NCI-H1694 treated with DMSO at 0.1 percent for 48 hours (cell line): ENCODE measurements around the gene AADACL2.
"Not testable (repeated sequence)": the region's sequence is repeated elsewhere in the genome, so short reads cannot be mapped to it uniquely, and the experiment has no call there.

Experiments used
- DNase-seq: peaks from one replicate; lab custom pipeline; 2025; lab: John Stamatoyannopoulos, UW

AADACL2 gene

DNA sequence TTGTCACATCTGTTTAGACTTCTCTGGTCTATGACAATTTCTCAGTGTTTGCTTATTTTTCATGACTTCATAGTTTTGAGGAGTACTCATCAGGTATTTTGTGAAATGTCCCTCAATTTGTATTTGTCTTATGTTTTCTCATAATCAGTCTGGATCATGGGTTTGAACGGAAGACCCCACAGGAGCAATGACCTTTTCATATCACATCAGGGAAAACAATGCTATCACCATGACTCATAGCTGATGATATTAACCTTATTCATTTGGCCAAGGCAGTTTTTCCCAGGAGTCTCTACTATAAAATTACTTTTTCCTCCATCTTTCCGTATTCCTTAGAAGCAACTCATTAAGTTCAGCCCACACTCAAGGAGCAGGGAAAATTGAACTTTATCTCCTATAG is 32.7 kb downstream of the AADACL2 start:
- no peak for DNase-seq

DNA sequence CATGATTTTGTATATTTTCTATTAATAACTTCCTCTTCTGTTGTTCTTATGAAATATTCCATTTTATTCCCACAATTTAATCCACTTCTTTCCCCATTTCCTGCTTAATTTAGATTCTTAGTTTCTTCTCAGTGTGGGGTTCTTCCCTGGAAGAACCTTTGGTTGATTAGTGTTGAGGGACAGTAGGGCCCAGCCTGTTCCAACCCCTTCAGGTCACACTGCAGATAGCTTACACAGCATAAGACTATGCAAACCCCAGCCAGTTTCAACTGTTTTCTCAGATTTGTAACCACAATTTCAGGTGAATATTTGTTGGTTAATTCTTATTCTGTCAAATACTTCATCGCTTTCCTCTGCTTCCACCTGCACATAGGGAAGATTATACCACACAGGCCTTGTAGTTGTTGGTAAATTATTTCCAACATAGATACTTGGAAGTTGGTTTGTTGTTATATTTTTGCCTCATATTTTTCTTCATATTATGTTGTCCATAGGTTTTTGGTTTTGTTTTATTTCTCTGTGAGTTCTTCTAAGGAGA is 34.7 kb downstream of the AADACL2 start:
- no peak for DNase-seq

DNA sequence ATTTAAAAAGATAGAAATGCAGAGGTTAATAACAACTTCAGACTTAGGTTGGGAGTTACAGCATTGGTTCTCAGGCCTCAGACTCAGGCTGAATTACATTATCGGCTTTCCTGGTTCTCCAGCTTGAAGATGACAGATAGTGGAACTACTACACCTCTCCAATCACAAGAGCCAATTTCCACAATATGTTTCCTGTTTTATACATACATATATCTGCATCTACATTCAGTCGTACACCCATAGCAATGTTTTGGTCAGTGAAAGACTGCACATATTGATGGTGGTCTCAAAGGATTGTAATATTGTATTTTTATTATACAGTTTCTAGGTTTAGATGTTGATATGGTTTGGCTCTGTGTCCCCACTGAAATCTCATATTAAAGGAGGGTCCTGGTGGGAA is 35.4 kb downstream of the AADACL2 start:
- DNase-seq, result no peak

DNA sequence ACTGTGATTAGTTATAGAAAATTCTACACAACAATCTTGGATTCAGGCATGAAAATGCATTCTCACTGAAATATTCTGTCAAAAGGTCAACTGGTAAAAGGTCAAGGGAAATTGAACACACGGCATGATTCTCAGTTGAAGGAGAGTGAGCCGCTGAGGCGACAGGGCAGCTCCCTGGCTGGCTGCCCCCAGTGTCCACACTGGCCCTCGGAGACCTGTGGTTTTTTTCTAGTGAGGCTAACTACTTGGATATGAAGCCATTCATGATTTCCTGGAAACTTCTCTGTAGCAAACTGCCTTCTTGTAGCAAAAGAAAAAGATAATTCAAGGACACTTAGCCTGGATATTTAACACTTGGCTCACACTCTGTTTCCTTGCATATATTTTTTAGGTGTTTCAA is 37.2 kb downstream of the AADACL2 start:
- DNase-seq, result no peak

DNA sequence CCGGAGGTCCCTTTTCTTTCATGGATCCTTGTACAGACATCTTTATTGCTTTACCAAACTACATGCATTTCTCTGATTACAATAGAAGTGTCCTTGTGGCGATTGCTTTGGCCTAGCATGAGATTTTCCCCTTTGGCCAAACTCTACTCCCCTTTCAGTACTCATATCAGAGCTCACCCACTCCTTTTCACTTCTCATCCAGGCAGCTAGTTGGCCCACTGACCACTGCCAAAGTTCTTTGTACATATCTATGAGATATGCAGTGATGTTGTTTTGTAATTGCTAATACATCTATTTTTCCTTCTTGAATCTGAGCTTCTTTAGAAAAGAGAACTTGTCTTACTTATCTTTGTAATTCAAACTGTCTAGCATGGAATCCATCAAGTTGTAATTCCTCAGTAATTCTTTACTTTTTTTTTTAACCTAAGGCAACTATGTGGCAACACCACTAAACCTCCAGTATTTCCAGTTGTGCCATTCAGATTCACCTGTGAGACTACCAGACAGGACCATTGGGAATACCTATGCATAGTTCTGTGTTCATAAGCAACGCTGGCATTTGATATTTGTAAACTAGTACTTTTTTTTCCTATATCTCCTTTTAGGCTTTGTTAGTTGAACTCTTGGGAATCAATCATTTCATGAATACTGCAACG is 39.2 kb downstream of the AADACL2 start:
- no peak for DNase-seq

DNA sequence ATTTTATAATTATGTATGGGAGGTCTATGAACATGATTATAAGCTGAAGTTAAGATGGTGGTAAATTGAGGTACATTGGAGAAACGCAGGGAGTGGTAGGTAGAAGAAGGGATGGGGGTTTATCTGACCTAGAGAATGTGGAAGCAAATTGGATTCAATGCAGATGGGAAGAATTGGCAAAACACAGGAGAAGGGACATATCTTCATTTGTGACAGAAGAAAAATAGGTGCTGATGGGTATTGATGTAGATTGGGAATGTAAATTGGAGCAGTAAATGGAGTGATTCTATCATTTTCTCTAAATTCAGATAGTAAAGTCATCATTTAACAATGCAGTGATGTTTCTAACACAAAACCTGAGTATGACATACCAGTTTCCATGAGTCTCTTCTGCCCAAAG is 40.5 kb downstream of the AADACL2 start:
- DNase-seq, result no peak

DNA sequence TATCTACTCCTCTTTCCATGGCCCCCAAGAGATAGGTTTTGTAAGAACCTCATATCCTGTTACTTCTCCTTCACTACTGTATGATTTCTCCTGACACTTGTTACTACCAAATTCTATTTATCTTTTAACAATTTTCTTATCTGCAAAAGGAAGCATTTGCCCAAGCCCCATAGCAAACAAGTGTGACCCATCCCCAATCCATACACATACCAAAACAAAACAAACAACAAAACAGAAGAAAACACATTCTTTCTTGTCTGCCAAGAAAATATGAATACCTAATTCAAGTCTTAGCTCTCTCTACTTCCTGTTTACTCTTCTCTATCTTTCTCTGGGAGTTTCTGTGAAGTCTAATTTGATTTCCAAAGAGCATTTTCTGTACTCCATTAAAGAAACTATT is 41.2 kb downstream of the AADACL2 start:
- no peak for DNase-seq

DNA sequence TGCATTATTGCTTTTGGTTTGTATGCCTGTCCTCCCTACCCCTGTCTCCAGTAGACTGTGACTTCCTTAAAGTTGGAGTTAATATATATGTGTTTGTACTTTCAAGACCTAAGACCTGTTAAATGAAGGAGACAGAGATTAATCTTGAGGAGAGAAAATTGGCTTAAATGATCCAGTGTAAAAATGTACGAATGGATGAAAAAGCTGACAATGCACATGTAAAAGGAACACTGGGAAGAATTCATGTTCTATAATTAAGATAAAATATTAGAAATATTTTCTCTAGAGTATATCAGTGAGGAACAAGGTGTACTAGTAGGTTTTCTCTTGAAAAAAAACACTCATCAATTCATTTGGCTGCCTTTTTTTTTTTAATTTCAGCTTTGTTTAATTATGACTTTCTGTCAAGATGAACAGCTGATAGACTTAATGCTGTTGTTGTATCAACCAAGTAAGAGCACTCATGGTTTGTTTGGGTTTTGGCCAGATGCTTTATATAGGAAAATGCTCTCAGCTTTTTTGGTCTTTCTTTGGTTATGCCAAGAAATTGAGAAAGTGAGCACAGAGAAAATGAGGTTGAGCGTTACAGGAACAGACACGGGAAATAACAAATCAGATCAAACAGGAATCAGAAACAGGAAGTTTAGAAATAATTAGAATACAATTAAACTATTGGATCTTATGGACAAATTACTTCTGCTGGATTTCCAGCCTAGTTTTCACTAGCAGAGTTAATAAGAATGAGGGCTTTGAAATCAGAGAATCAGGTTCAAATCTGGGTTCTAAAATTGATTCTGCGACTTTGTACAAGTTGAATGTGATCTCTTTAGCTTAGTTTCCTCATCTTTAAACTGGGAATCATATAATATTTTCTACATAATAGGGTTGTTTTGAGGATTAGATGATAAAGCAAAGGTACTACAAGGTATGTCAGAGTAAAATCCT is 41.9 kb downstream of the AADACL2 start:
- DNase-seq, result no peak

DNA sequence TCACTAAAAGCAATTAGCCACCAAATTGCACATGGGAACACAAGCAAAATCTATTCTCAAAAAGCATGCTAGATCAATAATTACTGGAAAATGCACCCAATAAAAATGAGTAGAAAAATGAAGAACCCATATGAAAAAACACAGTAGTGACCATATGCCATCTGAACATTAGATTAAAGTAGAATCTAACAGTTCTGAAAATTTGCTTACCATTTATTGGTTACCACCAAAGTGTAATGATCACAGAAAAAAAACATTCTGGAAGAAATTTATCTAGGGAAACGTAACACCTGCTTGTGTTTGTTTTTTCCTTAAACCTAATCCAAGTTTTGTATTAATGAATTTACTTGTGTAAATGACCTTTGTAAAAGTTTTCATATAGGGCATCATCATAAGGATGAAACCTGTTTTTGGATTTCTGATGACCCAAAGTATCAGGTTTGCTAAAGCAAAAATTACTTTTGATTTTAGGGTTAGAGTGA is 42.6 kb downstream of the AADACL2 start:
- DNase-seq, result no peak

DNA sequence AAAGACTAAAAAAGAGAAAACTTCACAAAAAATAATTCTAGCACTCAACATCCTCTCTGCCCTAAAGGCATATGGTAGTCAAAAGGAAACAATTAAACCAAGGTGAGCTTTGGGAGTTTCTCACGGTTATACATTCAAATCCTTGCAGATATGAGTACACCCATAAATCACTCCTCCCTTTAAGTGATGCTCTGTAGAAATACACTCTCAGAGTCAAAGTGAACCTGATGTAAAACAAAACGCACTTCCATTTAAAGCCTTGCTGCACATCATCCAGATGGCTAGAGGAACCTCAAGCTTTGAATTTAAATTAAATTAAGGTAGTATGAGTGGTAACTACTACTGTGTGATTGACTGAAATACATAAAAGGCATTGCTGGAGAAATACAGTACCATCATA is 44.2 kb downstream of the AADACL2 start:
- no peak for DNase-seq

DNA sequence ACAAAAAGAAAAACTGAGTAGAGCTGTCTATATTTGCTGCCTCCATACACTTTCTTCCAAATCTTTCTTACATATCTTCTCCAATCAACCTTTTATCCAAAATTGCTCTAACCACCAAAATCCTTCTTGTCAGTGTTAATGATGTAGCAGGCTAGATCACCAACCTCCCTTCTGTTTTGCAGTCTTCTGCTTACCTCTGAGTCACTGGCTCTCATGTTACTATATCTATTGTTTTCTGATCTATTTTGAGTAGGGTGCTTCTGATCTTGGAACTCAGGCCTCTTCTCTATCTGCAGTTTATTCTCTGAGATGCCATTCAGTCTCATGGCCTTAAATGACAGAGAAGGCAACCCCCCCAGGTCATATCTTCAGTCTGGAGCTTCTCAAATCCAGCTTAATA is 53.9 kb downstream of the AADACL2 start:
- DNase-seq, result no peak

DNA sequence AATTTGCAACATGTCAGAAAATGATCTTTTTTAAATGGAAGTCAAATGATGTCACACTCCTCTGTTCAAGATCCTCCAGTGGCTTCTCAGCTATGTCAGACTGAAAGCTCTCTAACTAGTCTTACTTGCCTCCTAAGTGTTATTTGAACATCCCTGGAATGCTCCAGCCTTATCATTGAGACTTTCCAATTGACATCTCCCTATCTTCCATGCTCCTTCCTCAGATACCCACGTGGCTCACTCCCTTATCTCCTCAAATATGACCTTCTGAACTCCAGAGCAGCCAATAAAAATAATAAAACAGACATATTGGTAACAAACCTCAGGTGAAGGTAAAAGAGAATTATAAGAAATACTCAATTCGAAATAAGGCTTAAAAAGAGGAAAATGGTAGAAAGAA is 54.7 kb downstream of the AADACL2 start:
- no peak for DNase-seq

DNA sequence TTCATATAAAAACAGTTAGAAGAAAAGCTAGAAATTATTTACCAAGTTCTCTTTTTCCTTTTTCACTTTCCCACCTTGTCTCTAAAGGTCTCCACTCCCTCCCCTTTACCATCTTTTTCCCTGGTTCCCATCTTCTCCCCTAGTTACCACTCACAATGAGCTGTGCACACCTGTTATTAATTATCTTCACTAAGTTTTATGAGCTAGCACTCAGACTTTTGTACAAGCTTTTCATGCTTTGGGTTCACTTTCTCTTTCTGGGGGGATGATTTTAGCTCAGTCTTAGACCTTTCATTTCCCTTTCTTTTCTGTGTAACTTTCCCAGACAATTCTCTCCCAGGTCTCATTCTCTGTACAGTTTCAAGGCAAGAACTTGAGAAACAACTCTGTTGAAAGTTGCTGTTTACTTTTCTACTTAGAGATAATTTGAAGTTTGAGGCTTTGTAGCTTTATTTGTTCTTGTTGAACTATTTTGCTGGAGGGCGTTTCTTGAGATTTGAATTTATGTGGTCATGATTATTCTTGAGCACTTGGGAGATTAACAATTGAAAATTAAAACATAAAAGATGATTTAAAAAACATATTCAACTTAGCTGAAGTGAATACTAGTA is 56.2 kb downstream of the AADACL2 start:
- DNase-seq, result no peak

DNA sequence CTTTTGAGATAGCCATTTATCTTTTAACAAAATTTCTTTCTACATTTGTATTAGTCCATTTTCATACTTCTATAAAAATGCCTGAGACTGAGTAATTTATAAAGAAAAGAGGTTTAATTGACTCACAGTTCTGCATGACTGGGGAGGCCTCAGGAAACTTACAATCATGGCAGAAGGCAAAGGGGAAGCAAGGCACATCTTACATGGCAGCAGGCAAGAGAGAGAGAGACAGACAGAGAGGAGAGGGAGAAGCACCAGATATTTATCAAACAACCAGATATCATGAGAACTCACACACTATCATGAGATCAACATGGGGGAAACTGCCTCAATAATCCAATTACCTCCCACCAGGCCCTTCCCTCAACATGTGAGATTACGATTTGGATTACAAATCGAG is 57.0 kb downstream of the AADACL2 start:
- DNase-seq, result not testable (repeated sequence)

DNA sequence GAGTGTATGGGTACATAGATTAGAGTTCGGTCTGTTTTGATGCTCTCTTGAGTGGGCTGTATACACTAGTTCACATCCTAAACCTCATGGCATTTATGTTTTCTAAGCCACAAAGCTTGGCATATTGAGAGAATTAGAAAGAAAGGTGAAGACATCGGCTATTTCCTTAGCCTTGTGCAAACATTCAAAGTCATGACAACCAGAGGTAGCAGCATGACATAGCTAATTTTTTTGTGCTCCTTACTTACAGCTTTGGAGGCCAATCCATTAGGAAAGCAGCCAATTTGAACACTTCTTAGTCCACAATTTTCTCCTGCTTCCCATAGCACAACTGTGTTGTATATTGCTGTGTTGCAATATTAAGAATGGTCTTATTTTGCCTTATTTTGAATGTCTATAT is 58.7 kb downstream of the AADACL2 start:
- no peak for DNase-seq

DNA sequence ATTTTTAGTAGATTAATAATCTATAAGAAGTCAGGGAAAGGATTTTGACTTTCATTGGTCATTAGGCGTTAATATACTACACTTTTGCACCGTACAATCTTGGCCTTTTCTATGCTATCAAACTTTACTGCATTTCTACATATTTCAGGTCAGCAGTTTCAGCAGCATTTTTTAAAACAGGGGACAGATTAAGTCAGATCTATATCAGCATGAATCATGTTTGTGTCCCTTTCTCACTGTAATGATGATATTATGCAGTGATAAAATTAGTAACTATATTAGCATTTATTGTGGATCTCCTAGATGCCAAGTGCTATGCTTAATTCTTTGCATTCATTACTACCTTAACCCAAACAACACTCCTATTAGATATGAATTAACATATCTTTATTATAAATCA is 59.9 kb downstream of the AADACL2 start:
- DNase-seq, result no peak

DNA sequence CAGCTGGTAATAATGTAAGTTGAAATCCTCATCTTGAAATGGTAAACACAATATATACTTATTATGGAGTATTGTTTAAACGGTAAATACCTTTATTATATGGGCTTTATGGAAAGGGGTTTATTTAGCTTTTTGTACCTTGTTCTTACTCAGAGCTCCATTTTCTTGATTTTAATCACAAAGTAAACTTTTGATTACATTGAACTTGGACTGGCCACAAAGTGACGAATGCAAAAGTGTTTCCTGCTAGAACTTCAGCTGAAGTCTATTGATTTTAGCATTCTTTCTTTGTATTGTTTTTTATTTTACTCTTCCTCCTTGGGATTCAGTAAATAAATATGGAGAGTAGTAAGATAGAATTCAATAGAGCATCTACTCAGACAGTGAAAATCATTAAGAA is 60.4 kb downstream of the AADACL2 start:
- DNase-seq, result no peak

DNA sequence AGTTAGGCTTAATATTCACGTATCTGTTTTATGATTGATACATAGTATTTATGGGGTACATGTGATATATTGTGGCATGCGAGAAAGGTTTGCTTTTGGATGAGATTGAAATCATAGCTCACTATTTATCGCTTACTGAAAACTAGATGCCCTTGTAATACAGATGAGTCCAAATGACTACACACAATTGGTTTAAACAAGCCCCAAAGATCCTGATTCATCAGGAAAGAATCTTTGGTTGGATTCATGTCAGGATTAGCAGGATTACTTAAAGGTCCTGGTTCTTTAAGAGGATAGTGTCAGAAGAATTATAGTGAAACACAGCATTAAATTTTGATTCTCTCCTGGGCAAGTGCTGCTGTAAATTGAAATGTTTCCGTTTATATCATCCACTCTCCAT is 61.5 kb downstream of the AADACL2 start:
- DNase-seq, result no peak

DNA sequence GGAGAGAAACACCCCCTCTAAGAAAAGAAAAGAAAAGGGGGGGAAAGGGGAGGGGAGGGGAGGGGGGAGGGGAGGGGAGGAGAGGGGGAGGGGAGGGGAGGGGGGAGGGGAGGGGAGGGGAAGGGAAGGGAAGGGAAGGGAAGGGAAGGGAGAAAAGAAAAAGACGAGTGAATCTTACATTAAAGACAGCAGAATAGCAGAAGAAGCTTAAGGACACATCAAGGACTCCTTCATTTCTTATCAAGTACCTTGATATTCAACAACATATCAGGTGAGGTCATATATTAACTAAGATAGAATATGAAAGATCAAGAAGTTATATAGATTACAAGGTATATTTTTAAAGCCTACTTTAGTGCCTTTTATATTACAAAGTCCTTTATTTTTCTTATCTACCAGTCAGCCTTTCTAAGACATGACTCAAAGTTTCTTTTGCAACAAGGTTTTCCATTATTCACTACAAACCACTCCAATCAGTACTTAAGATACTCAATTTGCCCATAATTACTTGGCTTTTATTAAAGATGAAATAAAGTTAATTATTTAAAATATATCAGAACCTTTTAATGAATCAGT is 62.5 kb downstream of the AADACL2 start:
- no peak for DNase-seq

DNA sequence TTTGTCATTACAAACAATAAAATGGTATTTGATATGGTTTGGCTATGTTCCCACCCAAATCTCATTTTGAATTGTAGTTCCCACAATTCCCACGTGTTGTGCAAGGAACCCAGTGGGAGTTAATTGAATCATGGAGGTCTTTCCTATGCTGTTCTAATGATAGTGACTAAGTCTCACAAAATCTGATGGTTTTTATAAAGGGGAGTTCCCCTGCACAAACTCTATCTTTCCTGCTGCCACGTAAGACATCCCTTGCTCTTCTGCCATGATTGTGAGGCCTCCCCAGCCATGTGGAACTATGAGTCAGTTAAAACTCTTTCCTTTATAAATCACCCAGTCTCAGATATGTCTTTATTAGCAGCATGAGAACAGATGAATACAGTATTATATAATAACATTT is 64.7 kb downstream of the AADACL2 start:
- no peak for DNase-seq

DNA sequence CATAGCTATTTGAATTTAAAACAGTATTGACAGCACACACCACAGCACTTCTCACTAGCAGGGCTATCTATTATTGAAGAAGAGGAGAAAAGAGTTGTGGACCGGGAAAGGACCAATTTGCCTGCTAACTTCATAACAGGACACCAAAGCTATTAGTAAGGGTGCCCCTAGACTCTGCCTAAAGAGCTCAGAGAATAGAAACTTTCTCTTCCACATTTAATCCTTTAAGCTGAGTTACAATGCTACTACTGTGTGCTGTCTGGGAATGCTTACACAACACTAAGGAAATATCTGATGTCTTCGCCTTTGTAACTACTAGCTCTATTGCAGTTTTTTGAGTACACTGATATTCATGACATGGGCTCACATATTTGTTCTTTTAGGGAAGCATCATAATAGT is 66.7 kb downstream of the AADACL2 start:
- DNase-seq, result no peak

DNA sequence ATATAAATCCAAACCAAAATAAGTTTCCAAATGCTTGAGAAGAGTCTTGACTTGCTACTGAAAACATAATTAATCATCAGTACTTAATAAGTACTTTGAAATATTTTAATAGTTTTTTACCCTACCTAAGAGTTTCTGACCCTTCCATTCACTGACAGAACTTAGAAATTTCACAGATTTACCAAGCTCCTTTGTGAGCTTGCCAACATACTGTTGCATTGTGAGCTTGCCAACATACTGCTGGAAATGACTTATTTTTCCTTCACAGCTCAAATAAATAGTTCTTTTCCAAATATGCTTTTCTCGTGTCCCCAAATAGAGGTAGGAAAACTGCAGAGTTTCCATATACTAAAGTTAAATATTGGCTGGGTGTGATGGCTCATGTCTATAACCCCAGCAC is 70.5 kb downstream of the AADACL2 start:
- no peak for DNase-seq
